ENCODE measurements around the gene HDAC1. TPM values are rescaled to one million over a fixed set of nuclear protein-coding genes. Genes with fewer than 3 reads are reported as not detected.
A peak's percentile ranks its signal among the peaks of the same experiment; 100 is the strongest.

The HDAC1 gene
- total and polyA plus RNA-seq, 10 donors, result 83.0 to 116 (median 98.7) TPM

DNA sequence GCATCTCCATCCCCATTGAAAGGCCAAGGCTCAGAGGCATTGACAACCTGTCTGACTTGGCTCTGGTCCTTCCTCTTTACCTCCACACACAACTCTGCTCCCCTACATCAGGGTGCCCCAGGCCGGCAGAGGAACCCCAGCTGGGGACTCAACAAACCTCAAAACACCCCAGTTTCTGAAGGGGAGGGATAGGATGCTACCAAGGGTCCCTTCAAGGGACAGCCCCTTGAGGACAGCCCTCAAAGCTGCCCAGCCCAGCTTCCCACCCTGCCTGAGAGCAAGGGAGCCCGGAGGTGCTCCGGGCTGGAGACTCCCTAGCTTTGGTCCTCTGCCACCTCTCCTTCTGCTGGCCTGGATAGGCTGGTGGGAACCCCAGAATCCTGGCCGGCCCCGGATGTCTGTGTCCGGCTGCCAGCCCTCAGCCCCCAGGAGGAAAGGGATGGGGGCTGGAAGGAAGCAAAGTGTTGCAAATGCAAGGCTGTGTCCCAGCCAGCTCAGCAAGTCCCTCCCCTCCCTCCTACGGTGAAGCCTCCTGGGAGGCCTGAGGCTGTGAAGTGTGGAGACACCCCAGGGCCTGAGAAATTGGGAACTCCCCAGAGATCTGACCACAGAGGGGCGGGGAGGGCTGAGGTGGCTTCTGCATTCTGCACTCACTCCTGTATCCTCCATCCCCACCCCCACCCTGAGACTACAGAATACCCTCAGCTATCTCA, 45.2 kb downstream of the HDAC1 start:
- Histone ChIP-seq H3K36me3 (peaks cover 0 to 25% (median 12%) of the 10 kb centered on the region in 6 donors), H3K4me1 (peaks cover 37 to 92% (median 68%) of the 10 kb centered on the region in 6 donors), H3K27me3 (replicated peaks in 1 of 7) (peaks cover 0 to 4% (median 0%) of the 10 kb centered on the region in 7 donors), H3K4me3 (peak overlapping the region in 4 of 8 donors; percentile 69 to 87 (median 74)), H3K27ac (peak overlapping the region in 7 of 8 donors; percentile 81 to 91 (median 86)), H3K9me3 (no peaks in the 10 kb centered on the region)
- 25 to 41% (median 35%) methylated on average over 7 to 8 of the region's 8 CpGs for WGBS, 5 donors
- TF ChIP-seq POLR2AphosphoS5 (IDR thresholded peaks at IDR 0.05) (peak; percentile 22 to 50 (median 43)), POLR2A (IDR thresholded peaks at IDR 0.05) (no peak)
- DNase-seq, result peak; percentile 93
- intact Hi-C loops (cut with DNase I; ENCODE audit: low total_unique reads), result no loop called here

DNA sequence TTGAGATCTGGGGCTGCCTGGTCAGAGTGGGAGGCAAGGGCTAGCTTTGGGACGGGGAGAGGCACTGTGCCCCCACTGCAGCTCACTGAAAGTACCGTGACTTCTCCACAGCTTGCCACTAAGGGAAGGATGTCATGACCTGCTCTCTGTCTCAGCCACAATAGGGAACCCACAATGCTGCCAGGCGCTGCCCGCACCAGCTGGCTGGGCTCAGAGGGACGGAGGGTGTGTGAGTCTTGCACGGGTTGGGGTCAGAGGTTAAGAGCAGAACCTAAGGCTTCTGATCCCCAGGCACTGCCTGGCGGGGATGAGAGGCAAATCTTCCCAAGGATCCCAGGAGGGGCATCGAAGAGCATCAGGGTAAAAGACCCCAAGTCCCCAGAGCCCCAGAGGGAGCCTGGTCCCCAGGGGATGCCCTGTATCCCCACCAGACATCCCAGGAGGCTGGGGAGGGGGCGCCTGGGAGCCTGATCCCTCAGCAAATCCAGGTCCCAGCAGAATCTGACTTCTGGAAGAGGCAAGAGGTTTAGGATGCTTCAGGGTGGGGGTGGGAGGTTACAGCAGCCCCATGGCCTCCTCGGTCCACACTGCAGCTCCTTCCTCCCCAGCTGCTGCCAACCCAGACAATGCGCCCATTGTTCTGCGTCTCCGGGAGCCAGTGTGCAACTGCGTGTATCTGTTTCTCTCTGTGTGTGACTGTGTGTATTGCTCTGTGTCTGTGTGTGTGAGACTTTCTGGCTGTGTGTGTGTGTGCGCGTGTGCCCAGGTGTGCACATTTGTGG, 46.2 kb downstream of the HDAC1 start:
- DNase-seq, result peak; percentile 91
- H3K4me1 ChIP-seq, result peaks cover 37 to 91% (median 72%) of the 10 kb centered on the region in 6 donors
- peaks cover 0 to 15% (median 3%) of the 10 kb centered on the region in 6 donors for H3K36me3 ChIP-seq
- peak overlapping the region in 1 of 8 donors; percentile 87 for H3K4me3 ChIP-seq
- WGBS, 5 donors, result 51 to 63% (median 55%) methylated on average over 14 to 16 of the region's 16 CpGs
- H3K9me3 ChIP-seq, result no peaks in the 10 kb centered on the region
- intact Hi-C loops (cut with DNase I; ENCODE audit: low total_unique reads), result no loop called here
- H3K27me3 ChIP-seq (replicated peaks in 1 of 7), result peaks cover 0 to 4% (median 0%) of the 10 kb centered on the region in 7 donors
- H3K27ac ChIP-seq, result peak overlapping the region in 7 of 8 donors; percentile 54 to 91 (median 86)
- no peak for TF ChIP-seq POLR2A (IDR thresholded peaks at IDR 0.05)
- peak in 1 of 3 donors; percentile 45 for TF ChIP-seq POLR2AphosphoS5 (IDR thresholded peaks at IDR 0.05)
- TF ChIP-seq, protein P1, sequence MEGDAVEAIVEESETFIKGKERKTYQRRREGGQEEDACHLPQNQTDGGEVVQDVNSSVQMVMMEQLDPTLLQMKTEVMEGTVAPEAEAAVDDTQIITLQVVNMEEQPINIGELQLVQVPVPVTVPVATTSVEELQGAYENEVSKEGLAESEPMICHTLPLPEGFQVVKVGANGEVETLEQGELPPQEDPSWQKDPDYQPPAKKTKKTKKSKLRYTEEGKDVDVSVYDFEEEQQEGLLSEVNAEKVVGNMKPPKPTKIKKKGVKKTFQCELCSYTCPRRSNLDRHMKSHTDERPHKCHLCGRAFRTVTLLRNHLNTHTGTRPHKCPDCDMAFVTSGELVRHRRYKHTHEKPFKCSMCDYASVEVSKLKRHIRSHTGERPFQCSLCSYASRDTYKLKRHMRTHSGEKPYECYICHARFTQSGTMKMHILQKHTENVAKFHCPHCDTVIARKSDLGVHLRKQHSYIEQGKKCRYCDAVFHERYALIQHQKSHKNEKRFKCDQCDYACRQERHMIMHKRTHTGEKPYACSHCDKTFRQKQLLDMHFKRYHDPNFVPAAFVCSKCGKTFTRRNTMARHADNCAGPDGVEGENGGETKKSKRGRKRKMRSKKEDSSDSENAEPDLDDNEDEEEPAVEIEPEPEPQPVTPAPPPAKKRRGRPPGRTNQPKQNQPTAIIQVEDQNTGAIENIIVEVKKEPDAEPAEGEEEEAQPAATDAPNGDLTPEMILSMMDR (IDR thresholded peaks at IDR 0.05 in 8 of 11, conservative IDR thresholded peaks at IDR 0.05 in 3 of 11), result peak in 1 of 11 experiments; percentile 3

DNA sequence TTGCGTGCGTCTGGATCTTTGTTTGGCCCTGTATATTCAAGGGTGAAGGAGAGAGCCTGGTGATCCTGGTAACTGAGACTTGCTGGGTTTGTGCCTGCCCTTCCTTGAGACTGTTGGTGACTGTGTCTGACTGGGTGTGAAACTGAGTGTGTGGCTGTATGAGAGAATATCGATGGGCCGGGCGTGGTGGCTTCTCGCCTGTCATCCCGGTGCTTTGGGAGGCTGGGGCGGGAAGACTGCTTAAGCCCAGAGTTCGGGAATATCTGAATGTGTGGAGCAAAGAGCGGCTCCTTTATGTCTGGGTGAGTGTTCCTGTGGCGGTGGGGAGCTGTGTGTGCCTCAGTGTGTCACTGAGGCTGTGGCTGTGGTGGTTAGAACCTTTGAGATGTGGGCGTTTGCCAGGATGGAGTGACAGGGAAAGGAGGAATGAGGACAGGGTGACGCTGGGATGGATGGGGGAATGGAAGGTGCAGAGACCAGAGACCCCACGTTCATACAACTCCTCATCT, 46.8 kb downstream of the HDAC1 start:
- H3K9me3 ChIP-seq, result no peaks in the 10 kb centered on the region
- 91 to 95% (median 93%) methylated on average over 14 of the region's 14 CpGs for WGBS, 5 donors
- peak; percentile 62 for DNase-seq
- no peak overlapping the region for H3K4me3 ChIP-seq
- peak overlapping the region in 2 of 8 donors; percentile 90 to 91 for H3K27ac ChIP-seq
- peaks cover 0 to 4% (median 0%) of the 10 kb centered on the region in 7 donors for H3K27me3 ChIP-seq (replicated peaks in 1 of 7)
- H3K4me1 ChIP-seq, result peaks cover 34 to 85% (median 68%) of the 10 kb centered on the region in 6 donors
- H3K36me3 ChIP-seq, result peaks cover 0 to 10% (median 0%) of the 10 kb centered on the region in 6 donors
- intact Hi-C loops (cut with DNase I; ENCODE audit: low total_unique reads), result no loop called here
- TF ChIP-seq, protein P1 (IDR thresholded peaks at IDR 0.05 in 8 of 11, conservative IDR thresholded peaks at IDR 0.05 in 3 of 11), result no peak
- TF ChIP-seq POLR2A (IDR thresholded peaks at IDR 0.05) (no peak), POLR2AphosphoS5 (IDR thresholded peaks at IDR 0.05) (no peak)

DNA sequence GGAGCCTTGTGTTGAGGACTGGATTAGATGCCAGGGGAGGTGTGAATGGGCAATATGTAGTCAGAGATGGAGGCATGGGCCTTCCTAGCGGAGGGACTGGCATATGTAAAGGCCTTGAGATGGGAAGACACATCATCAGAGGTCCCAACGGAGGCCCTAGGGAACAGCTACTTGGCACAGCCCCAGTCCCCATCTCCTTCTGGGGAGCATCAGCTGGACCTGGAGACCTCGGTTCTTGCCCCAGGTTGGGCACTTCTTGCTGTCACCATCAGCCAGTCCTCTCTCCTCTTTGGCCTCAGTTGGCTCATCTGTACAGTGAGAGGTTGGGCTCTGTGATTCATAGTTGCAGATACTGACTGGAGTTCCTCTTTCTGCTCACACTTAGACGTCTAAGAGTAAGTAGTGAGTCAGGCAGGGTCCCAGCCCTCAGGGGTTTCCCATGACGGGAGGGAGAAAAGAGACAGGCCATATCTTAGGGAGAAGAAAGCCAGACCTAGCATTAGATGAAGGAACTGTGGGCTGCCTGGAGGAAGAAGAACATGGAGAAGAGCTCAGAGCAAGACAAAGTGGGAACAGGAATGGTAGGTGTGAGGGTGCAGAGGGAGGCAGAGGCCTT, 47.6 kb downstream of the HDAC1 start:
- intact Hi-C loops (cut with DNase I; ENCODE audit: low total_unique reads), result no loop called here
- no peak overlapping the region for H3K4me3 ChIP-seq
- WGBS, 5 donors, result 55 to 69% (median 61%) methylated on average over 4 to 5 of the region's 5 CpGs
- H3K27me3 ChIP-seq (replicated peaks in 1 of 7), result peaks cover 0 to 4% (median 0%) of the 10 kb centered on the region in 7 donors
- peak; percentile 72 for DNase-seq
- H3K9me3 ChIP-seq, result no peaks in the 10 kb centered on the region
- peaks cover 29 to 79% (median 60%) of the 10 kb centered on the region in 6 donors for H3K4me1 ChIP-seq
- TF ChIP-seq, protein P1 (IDR thresholded peaks at IDR 0.05 in 8 of 11, conservative IDR thresholded peaks at IDR 0.05 in 3 of 11), result no peak
- TF ChIP-seq POLR2AphosphoS5 (IDR thresholded peaks at IDR 0.05) (no peak), POLR2A (IDR thresholded peaks at IDR 0.05) (no peak)
- peak overlapping the region in 2 of 8 donors; percentile 8 to 44 for H3K27ac ChIP-seq
- H3K36me3 ChIP-seq, result peaks cover 0 to 3% (median 0%) of the 10 kb centered on the region in 6 donors

All from spleen (tissue), 11 donors.